ENCODE results near the gene SND1.

The SND1 gene

GRCh38 chr7:128037081-128037480 lies 385.1 kb downstream of the SND1 start:
- DNase-seq (ENCODE audit: low read depth in 2 of 2): no peak

DNA sequence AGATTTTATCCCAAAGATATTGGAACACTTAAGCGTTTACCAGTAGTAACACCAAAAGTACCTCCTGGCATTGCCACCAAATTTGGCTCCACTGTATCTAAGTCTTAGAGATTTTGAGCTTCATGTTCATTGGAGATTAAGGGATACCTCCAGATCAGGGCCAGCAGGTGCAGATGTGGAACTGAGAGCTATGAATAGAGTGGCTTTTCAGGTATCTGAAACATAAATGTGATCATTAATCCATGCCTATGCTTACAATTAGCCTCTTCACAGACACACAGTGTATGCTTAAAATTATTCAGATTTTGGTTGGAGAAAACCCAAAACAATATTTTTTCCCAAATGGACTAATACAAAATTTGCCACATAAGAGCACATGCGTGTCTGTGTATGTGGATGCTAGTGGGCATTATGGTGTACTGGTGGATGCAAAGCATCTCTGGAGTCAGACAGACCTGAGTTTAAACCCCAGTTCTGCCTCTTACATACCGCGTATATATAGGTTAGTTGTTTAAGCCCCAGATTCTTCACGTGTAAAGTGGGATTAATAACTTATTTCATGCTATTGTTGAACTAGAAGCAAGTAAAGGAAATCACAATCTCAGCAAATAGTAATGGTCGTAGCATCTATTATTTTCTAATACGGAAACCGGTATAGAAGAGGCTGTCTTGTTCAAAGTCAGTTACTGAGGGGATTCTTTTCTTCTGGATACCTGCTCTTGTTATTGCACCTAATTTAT lies 386.1 kb downstream of the SND1 start:
- DNase-seq (ENCODE audit: low read depth in 2 of 2): no peak

GRCh38 chr7:128039544-128039953 lies 387.6 kb downstream of the SND1 start:
- DNase-seq (ENCODE audit: low read depth in 2 of 2): no peak

DNA sequence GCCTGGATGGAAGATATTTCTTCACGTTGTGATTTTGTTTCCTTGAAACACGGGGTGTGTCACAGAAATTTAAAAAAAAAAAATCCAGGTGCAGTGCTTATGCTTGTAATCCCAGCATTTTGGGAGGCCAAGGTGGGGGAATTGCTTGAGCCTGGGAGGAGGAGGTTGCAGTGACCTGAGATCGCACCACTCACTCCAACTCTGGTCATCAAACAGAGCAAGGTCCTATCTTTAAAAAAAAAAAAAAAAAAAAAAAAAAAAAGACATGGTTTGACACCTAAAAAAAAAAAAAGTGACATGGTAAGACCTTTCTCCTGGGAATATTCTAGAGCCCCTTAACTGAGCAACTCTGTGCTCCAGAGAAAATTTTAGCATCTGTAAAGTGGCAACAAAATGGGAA lies 388.2 kb downstream of the SND1 start:
- no peak for DNase-seq (ENCODE audit: low read depth in 2 of 2)

DNA sequence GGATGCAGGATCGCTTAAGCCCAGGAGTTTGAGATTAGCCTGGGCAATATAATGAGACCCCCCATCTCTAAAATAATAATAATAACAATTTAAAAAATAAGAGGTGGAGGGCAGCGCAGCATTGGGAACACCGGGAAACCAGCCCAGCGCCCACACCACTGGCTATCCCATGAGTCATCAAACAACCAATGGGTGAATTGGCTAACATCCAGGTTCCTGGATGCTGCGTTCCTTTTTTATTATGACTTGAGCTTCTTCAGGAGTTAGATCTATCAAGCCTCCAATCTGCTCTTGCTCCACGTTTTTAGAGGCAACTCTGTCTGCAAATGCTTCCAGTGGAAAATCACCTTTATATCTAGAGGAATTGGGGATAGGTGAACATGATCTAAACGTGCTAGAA lies 389.2 kb downstream of the SND1 start:
- no peak for DNase-seq (ENCODE audit: low read depth in 2 of 2)

- DNase-seq (ENCODE audit: low read depth in 2 of 2): no peak
Observed at GRCh38 chr7:128042012-128042411, 390.0 kb downstream of the SND1 start.

DNA sequence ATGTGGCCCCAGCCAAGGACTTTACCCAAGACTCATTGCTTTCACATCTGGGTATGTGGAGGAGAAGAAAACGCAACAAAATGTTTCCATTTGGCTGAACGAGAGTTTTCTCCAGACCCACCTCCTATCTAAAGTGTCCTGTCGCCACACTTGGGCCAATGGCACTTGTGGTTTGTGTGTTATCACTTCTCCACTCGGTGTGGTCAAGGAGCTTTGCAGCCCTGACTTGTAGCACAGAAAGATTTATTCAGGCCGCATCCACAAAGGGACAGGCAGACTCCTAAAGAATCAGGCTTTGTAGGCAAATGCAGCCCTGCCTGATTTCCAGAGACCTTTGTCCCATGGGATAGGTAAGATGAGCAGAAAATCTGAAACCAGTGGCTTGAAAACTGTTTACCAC lies 392.1 kb downstream of the SND1 start:
- no peak for DNase-seq (ENCODE audit: low read depth in 2 of 2)

- no peak for DNase-seq (ENCODE audit: low read depth in 2 of 2)
Observed at GRCh38 chr7:128045158-128045557, 393.2 kb downstream of the SND1 start.

- no peak for DNase-seq (ENCODE audit: low read depth in 2 of 2)
Observed at GRCh38 chr7:128045766-128046165, 393.8 kb downstream of the SND1 start.

- DNase-seq (ENCODE audit: low read depth in 2 of 2): no peak
Observed at GRCh38 chr7:128052404-128052803, 400.4 kb downstream of the SND1 start.

DNA sequence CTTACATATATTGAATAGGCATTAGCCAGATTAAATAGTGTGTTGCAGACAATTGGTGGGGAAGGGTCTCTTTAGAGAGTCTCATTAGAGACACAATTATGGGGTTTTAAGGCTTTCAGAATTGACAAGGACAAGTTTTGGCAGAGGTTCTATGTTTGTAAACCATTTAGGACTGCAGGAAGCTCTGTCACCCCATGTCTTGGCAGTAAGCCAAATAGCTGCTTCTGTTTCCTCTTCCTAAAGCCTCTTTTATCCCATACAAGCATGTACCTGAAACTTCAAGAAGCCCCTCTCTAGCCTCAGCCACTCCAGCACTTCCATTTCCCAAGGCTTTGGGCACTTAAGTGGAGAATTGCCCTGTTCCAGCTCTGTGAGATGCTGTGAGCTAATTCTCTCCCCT lies 401.0 kb downstream of the SND1 start:
- DNase-seq (ENCODE audit: low read depth in 2 of 2): no peak

GRCh38 chr7:128053991-128054390 lies 402.0 kb downstream of the SND1 start:
- no peak for DNase-seq (ENCODE audit: low read depth in 2 of 2)

- DNase-seq (ENCODE audit: low read depth in 2 of 2): no peak
Observed at GRCh38 chr7:128054511-128054910, 402.5 kb downstream of the SND1 start.

DNA sequence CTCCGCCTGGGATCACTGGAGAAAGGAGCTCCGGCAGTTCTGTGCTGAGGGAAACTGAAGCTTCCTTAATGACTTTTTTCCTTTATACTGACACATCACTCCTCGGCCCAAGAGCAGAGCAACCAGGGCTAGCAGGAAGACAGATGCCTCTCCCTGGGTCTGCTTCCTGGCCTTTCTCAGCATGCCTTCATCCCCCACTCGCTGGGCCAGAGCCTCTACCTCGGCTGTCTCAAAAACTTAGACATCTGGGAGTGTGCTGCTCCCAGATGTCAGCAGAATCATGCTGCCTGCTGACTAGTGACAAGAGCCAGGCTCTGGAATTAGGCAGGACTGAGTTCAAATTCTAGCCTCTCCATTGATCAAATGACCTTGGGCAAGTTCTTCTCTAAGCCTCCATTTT lies 403.6 kb downstream of the SND1 start:
- no peak for DNase-seq (ENCODE audit: low read depth in 2 of 2)

DNA sequence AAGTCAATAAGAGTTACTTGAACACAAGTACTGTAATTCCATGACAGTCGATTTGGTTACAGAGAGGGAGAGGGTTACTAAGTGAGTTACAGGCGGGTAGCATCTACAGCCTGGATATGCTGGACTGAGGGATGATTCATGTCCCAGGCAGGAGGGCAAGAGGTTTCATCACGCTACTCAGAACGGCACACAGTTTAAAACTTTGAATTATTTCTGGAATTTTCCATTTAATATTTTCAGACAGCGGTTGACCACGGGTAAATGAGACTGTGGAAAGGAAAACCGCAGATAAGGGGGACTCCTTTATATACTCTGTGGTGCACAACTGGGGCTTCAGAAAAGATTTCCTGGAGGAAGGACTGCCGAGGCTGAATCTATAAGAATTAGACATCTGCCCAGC lies 404.9 kb downstream of the SND1 start:
- no peak for DNase-seq (ENCODE audit: low read depth in 2 of 2)

DNA sequence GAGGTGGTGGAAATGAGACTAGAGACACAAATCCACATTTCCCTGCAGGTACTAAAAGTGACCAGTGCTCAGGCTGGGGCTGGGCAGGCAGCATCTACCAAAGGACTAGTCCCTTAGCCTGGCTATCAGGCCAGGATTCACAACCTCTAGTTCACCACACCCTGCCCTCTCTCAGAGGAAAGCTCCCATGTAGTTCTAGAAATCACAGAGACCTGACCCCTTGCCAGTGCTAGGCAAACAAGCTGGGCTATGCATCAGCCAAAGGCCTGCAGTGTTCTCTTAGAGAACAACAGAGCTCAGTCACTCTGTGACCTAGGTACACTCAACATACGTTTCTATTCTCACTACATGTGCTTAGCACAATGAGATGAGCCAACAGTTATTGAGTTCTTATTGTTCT lies 405.9 kb downstream of the SND1 start:
- no peak for DNase-seq (ENCODE audit: low read depth in 2 of 2)

DNA sequence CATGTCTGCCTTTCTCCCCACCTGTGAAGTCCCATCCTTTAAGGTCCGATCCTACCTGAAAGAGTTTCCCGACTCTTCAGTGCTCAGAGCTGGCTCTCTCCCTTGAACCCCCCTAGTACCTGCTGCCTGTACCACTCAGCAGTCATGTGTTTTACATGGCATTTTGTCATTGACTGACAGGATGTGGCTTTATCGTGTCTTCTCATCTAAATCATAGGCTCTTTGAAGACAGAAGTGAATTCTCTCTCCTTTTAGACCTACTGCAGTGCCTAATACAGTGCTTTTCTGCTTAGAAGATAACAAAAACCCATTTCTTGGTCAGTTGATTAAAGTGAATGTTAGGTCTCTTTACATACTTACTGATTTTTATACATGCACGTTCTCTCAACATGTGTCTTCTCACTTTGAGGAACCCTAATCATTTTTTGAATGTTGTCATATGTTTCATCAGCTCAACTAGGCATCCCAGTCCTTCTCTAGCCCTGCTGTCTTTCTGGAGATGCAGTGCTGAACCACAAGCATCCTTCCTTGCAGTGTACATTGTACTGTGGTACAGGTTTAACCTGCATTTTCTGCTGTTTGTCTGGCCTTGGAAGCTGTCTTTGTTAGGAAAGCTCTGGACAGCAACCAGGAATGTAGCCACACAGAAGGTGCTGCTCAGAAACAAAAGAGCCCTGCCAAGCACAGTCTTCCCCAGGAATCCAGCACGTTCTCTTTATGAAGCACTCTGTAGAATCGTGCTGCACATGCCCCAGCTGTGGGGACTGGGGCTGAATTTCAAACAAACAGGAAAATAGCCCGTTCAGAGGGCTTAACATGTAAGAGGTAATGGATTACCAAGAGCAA lies 407.4 kb downstream of the SND1 start:
- no peak for DNase-seq (ENCODE audit: low read depth in 2 of 2)

DNA sequence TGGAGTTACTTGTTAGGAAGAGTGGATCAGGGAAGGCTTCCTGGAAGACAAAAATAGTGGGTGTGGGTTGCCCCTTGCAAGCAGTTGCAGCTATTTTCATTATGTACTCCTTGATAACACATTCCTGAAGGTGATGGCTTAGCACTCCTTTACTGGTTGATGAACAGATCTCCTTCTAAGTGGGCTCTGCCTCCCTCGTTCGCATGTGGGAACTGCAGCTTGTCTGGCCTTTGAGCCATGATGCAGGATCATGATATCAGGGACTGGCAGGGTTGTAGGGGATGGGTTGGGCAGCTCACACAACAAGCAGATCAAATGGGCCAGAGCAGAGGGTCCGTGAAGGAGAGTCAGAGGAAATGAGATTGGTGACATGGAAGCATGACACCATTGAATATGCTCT lies 408.0 kb downstream of the SND1 start:
- no peak for DNase-seq (ENCODE audit: low read depth in 2 of 2)

GRCh38 chr7:128063088-128063487 lies 411.1 kb downstream of the SND1 start:
- no peak for DNase-seq (ENCODE audit: low read depth in 2 of 2)

GRCh38 chr7:128065872-128066271 lies 413.9 kb downstream of the SND1 start:
- DNase-seq (ENCODE audit: low read depth in 2 of 2): no peak

GRCh38 chr7:128066395-128066794 lies 414.4 kb downstream of the SND1 start:
- DNase-seq (ENCODE audit: low read depth in 2 of 2): no peak

DNA sequence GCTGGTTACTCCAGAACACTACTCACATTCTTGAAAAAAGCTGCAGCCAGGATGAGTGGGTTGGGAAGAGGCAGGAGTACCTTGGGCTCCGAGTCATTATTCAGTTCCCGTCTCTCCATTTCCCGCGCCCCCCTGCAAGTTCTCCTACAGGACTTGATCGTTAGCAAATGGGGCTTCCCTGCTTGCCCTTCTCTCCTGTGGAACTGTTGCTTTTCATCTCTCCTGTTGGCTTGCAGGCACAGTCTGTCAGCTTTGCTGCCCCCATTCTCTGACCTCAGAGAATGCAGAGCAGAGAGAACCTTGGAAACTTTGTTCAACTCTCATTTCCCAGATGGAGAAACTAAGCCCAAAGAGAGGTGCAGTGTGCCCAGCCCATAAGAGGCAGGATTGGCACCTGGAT lies 414.9 kb downstream of the SND1 start:
- no peak for DNase-seq (ENCODE audit: low read depth in 2 of 2)

DNA sequence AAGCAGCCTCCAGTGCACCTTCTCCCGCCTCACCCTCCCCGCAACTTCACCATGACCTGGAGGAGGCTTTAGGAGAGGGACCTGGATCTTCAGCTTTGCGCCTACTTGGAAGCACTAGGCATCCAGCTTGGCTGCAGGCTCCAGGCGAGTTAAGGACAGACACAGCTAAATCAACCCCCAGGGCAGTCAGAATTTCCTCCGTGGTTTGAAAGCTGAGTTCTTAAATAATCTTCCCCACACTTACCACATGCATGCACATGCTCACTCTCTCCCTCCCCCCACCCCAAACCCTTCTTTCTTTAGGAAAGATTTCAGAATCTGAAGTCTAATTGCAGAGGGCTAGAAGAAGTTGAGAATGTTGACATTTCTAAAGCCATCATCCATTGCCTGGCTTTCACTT lies 416.0 kb downstream of the SND1 start:
- no peak for DNase-seq (ENCODE audit: low read depth in 2 of 2)

Data from activated CD8-positive, alpha-beta memory T cell treated with anti-CD3 and anti-CD28 coated beads for 4 hours (primary cell).